ENCODE measurements around the gene CAMK1D.

Gene CAMK1D

GRCh38 chr10:12834721-12835120 lies 485.4 kb downstream of the CAMK1D start:
- Histone ChIP-seq H3K36me3 (ENCODE audit: control insufficient read depth in 5 of 5, insufficient read depth in 5 of 5, low read length in 5 of 5) (peaks cover 0 to 15% (median 8%) of the 10 kb centered on the region in 5 donors), H3K4me3 (ENCODE audit: low read depth in 1 of 5, low read length in 5 of 5) (no peak overlapping the region), H3K27me3 (ENCODE audit: control insufficient read depth in 5 of 5, insufficient read depth in 4 of 5, low read length in 5 of 5) (no peaks in the 10 kb centered on the region), H3K4me1 (ENCODE audit: control insufficient read depth in 5 of 5, insufficient read depth in 5 of 5, low read length in 5 of 5) (peaks cover 0 to 10% (median 2%) of the 10 kb centered on the region in 5 donors), H3K9me3 (ENCODE audit: control insufficient read depth in 5 of 5, low read length in 5 of 5) (no peaks in the 10 kb centered on the region), H3K9ac (ENCODE audit: low read length in 5 of 5) (no peak overlapping the region), H3K27ac (ENCODE audit: low read depth, low read length) (no peak overlapping the region)

GRCh38 chr10:12835709-12836108 lies 486.4 kb downstream of the CAMK1D start:
- H3K4me1 ChIP-seq (ENCODE audit: control insufficient read depth in 5 of 5, insufficient read depth in 5 of 5, low read length in 5 of 5): peaks cover 0 to 18% (median 11%) of the 10 kb centered on the region in 5 donors
- no peak overlapping the region for H3K9ac ChIP-seq (ENCODE audit: low read length in 5 of 5)
- no peaks in the 10 kb centered on the region for H3K9me3 ChIP-seq (ENCODE audit: control insufficient read depth in 5 of 5, low read length in 5 of 5)
- H3K4me3 ChIP-seq (ENCODE audit: low read depth in 1 of 5, low read length in 5 of 5): no peak overlapping the region
- no peak overlapping the region for H3K27ac ChIP-seq (ENCODE audit: low read depth, low read length)
- H3K27me3 ChIP-seq (ENCODE audit: control insufficient read depth in 5 of 5, insufficient read depth in 4 of 5, low read length in 5 of 5): no peaks in the 10 kb centered on the region
- H3K36me3 ChIP-seq (ENCODE audit: control insufficient read depth in 5 of 5, insufficient read depth in 5 of 5, low read length in 5 of 5): peaks cover 0 to 9% (median 2%) of the 10 kb centered on the region in 5 donors

- Histone ChIP-seq H3K36me3 (ENCODE audit: control insufficient read depth in 5 of 5, insufficient read depth in 5 of 5, low read length in 5 of 5) (no peaks in the 10 kb centered on the region), H3K9ac (ENCODE audit: low read length in 5 of 5) (no peak overlapping the region), H3K27me3 (ENCODE audit: control insufficient read depth in 5 of 5, insufficient read depth in 4 of 5, low read length in 5 of 5) (no peaks in the 10 kb centered on the region), H3K9me3 (ENCODE audit: control insufficient read depth in 5 of 5, low read length in 5 of 5) (no peaks in the 10 kb centered on the region), H3K4me1 (ENCODE audit: control insufficient read depth in 5 of 5, insufficient read depth in 5 of 5, low read length in 5 of 5) (peaks cover 0 to 23% (median 19%) of the 10 kb centered on the region in 5 donors), H3K4me3 (ENCODE audit: low read depth in 1 of 5, low read length in 5 of 5) (no peak overlapping the region), H3K27ac (ENCODE audit: low read depth, low read length) (no peak overlapping the region)
These were observed 489.0 kb downstream of the CAMK1D start for GRCh38 chr10:12838366-12838765.

GRCh38 chr10:12838995-12839927 lies 489.9 kb downstream of the CAMK1D start:
- Histone ChIP-seq H3K36me3 (ENCODE audit: control insufficient read depth in 5 of 5, insufficient read depth in 5 of 5, low read length in 5 of 5) (no peaks in the 10 kb centered on the region), H3K9ac (ENCODE audit: low read length in 5 of 5) (no peak overlapping the region), H3K27me3 (ENCODE audit: control insufficient read depth in 5 of 5, insufficient read depth in 4 of 5, low read length in 5 of 5) (no peaks in the 10 kb centered on the region), H3K27ac (ENCODE audit: low read depth, low read length) (no peak overlapping the region), H3K9me3 (ENCODE audit: control insufficient read depth in 5 of 5, low read length in 5 of 5) (no peaks in the 10 kb centered on the region), H3K4me3 (ENCODE audit: low read depth in 1 of 5, low read length in 5 of 5) (no peak overlapping the region), H3K4me1 (ENCODE audit: control insufficient read depth in 5 of 5, insufficient read depth in 5 of 5, low read length in 5 of 5) (peaks cover 0 to 24% (median 20%) of the 10 kb centered on the region in 5 donors)

- Histone ChIP-seq H3K9me3 (ENCODE audit: control insufficient read depth in 5 of 5, low read length in 5 of 5) (no peaks in the 10 kb centered on the region), H3K4me1 (ENCODE audit: control insufficient read depth in 5 of 5, insufficient read depth in 5 of 5, low read length in 5 of 5) (peaks cover 3 to 32% (median 29%) of the 10 kb centered on the region in 5 donors), H3K36me3 (ENCODE audit: control insufficient read depth in 5 of 5, insufficient read depth in 5 of 5, low read length in 5 of 5) (no peaks in the 10 kb centered on the region), H3K9ac (ENCODE audit: low read length in 5 of 5) (no peak overlapping the region), H3K4me3 (ENCODE audit: low read depth in 1 of 5, low read length in 5 of 5) (no peak overlapping the region), H3K27ac (ENCODE audit: low read depth, low read length) (no peak overlapping the region), H3K27me3 (ENCODE audit: control insufficient read depth in 5 of 5, insufficient read depth in 4 of 5, low read length in 5 of 5) (no peaks in the 10 kb centered on the region)
These were observed 490.7 kb downstream of the CAMK1D start for GRCh38 chr10:12839941-12840611.

GRCh38 chr10:12841426-12841825 lies 492.1 kb downstream of the CAMK1D start:
- H3K36me3 ChIP-seq (ENCODE audit: control insufficient read depth in 5 of 5, insufficient read depth in 5 of 5, low read length in 5 of 5): no peaks in the 10 kb centered on the region
- no peaks in the 10 kb centered on the region for H3K9me3 ChIP-seq (ENCODE audit: control insufficient read depth in 5 of 5, low read length in 5 of 5)
- H3K4me1 ChIP-seq (ENCODE audit: control insufficient read depth in 5 of 5, insufficient read depth in 5 of 5, low read length in 5 of 5): peaks cover 3 to 37% (median 25%) of the 10 kb centered on the region in 5 donors
- H3K27me3 ChIP-seq (ENCODE audit: control insufficient read depth in 5 of 5, insufficient read depth in 4 of 5, low read length in 5 of 5): no peaks in the 10 kb centered on the region
- H3K27ac ChIP-seq (ENCODE audit: low read depth, low read length): no peak overlapping the region
- H3K4me3 ChIP-seq (ENCODE audit: low read depth in 1 of 5, low read length in 5 of 5): no peak overlapping the region
- H3K9ac ChIP-seq (ENCODE audit: low read length in 5 of 5): no peak overlapping the region

- Histone ChIP-seq H3K36me3 (ENCODE audit: control insufficient read depth in 5 of 5, insufficient read depth in 5 of 5, low read length in 5 of 5) (no peaks in the 10 kb centered on the region), H3K9ac (ENCODE audit: low read length in 5 of 5) (no peak overlapping the region), H3K4me3 (ENCODE audit: low read depth in 1 of 5, low read length in 5 of 5) (no peak overlapping the region), H3K4me1 (ENCODE audit: control insufficient read depth in 5 of 5, insufficient read depth in 5 of 5, low read length in 5 of 5) (peaks cover 3 to 40% (median 25%) of the 10 kb centered on the region in 5 donors), H3K27me3 (ENCODE audit: control insufficient read depth in 5 of 5, insufficient read depth in 4 of 5, low read length in 5 of 5) (no peaks in the 10 kb centered on the region), H3K9me3 (ENCODE audit: control insufficient read depth in 5 of 5, low read length in 5 of 5) (no peaks in the 10 kb centered on the region), H3K27ac (ENCODE audit: low read depth, low read length) (no peak overlapping the region)
These were observed 492.5 kb downstream of the CAMK1D start for GRCh38 chr10:12841826-12842225.

- H3K27ac ChIP-seq (ENCODE audit: low read depth, low read length): no peak overlapping the region
- H3K4me1 ChIP-seq (ENCODE audit: control insufficient read depth in 5 of 5, insufficient read depth in 5 of 5, low read length in 5 of 5): peaks cover 3 to 40% (median 25%) of the 10 kb centered on the region in 5 donors
- no peaks in the 10 kb centered on the region for H3K9me3 ChIP-seq (ENCODE audit: control insufficient read depth in 5 of 5, low read length in 5 of 5)
- H3K36me3 ChIP-seq (ENCODE audit: control insufficient read depth in 5 of 5, insufficient read depth in 5 of 5, low read length in 5 of 5): no peaks in the 10 kb centered on the region
- H3K9ac ChIP-seq (ENCODE audit: low read length in 5 of 5): no peak overlapping the region
- H3K4me3 ChIP-seq (ENCODE audit: low read depth in 1 of 5, low read length in 5 of 5): no peak overlapping the region
- H3K27me3 ChIP-seq (ENCODE audit: control insufficient read depth in 5 of 5, insufficient read depth in 4 of 5, low read length in 5 of 5): no peaks in the 10 kb centered on the region
These were observed 493.0 kb downstream of the CAMK1D start for GRCh38 chr10:12842310-12842709.

- peaks cover 3 to 40% (median 25%) of the 10 kb centered on the region in 5 donors for H3K4me1 ChIP-seq (ENCODE audit: control insufficient read depth in 5 of 5, insufficient read depth in 5 of 5, low read length in 5 of 5)
- H3K4me3 ChIP-seq (ENCODE audit: low read depth in 1 of 5, low read length in 5 of 5): no peak overlapping the region
- H3K27me3 ChIP-seq (ENCODE audit: control insufficient read depth in 5 of 5, insufficient read depth in 4 of 5, low read length in 5 of 5): peaks cover 0 to 4% (median 2%) of the 10 kb centered on the region in 5 donors
- H3K9me3 ChIP-seq (ENCODE audit: control insufficient read depth in 5 of 5, low read length in 5 of 5): no peaks in the 10 kb centered on the region
- H3K27ac ChIP-seq (ENCODE audit: low read depth, low read length): no peak overlapping the region
- no peaks in the 10 kb centered on the region for H3K36me3 ChIP-seq (ENCODE audit: control insufficient read depth in 5 of 5, insufficient read depth in 5 of 5, low read length in 5 of 5)
- H3K9ac ChIP-seq (ENCODE audit: low read length in 5 of 5): no peak overlapping the region
These were observed 494.1 kb downstream of the CAMK1D start for GRCh38 chr10:12843296-12843945.

All from subcutaneous abdominal adipose tissue (tissue), 5 donors.